DOHH2 (cell line): Measurements from ENCODE around the gene PEMT.

Experiments used
- CTCF ChIP-seq: fragments of 200-600 bp; sonication (generic); IDR thresholded peaks from one replicate; pipeline ENCODE4 v1.5.1; 2014; ENCODE audit warnings: antibody characterized with exemption, mild to moderate bottlenecking, low read depth, low read length; ENCODE audit not compliant: poor library complexity, severe bottlenecking
- EZH2phosphoT487 ChIP-seq: fragments of 200-600 bp; sonication (generic); IDR thresholded peaks from 2 replicates; pipeline ENCODE4 v1.6.1; 2017; ENCODE audit warnings: borderline replicate concordance, mild to moderate bottlenecking, antibody characterized with exemption, low read length, moderate library complexity, mixed read lengths

- TF ChIP-seq EZH2phosphoT487 (no peak), CTCF (no peak)
Measured at GRCh38 chr17:17560975-17561374, 30.5 kb downstream of the PEMT start.
